Measurements from ENCODE around the gene B3GNT2.

The B3GNT2 gene

DNA sequence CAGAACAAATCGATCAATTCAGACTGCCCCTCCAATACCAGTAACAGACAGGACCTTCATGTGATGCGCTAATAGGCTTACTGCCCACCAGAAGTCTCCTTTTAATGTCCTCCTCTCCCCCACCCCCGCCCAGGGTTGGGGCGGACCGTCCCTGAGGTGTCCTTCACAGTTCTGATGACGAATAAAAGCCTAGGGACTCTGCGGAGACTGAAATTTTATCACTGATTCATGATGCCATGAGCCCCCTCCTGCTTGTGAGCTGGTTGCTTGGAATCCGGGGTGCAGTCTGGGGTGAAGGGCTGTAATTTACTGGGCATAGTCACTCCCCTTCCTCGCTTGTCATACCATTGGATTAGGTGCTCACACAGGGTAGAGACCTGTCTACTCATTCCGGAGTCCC, 42.3 kb downstream of the B3GNT2 start:
- H3K4me1 Mint-ChIP-seq: no peaks in the 10 kb centered on the region
- H3K4me3 Mint-ChIP-seq: no peak overlapping the region

GRCh38 chr2:62240546-62240945, 44.6 kb downstream of the B3GNT2 start:
- Mint-ChIP-seq H3K27ac (peak overlapping the region; percentile 7), H3K36me3 (ENCODE audit: low read depth) (no peaks in the 10 kb centered on the region), H3K4me3 (no peak overlapping the region), H3K4me1 (no peaks in the 10 kb centered on the region), H3K9me3 (no peaks in the 10 kb centered on the region), H3K27me3 (ENCODE audit: low read depth, poor library complexity) (no peaks in the 10 kb centered on the region)
- TF ChIP-seq CTCF (IDR thresholded peaks at IDR 0.05): no peak
- no peak for DNase-seq

More for the DNA sequence above, 42.3 kb downstream of the B3GNT2 start:
- no peak for TF ChIP-seq CTCF (IDR thresholded peaks at IDR 0.05)
- Mint-ChIP-seq H3K9me3 (no peaks in the 10 kb centered on the region), H3K27me3 (ENCODE audit: low read depth, poor library complexity) (peaks cover 2% of the 10 kb centered on the region), H3K36me3 (ENCODE audit: low read depth) (no peaks in the 10 kb centered on the region), H3K27ac (no peak overlapping the region)
- DNase-seq: no peak

- H3K4me3 Mint-ChIP-seq: no peak overlapping the region
- no peak for DNase-seq
- no peaks in the 10 kb centered on the region for H3K9me3 Mint-ChIP-seq
- no peaks in the 10 kb centered on the region for H3K4me1 Mint-ChIP-seq
- no peak for TF ChIP-seq CTCF (IDR thresholded peaks at IDR 0.05)
- no peaks in the 10 kb centered on the region for H3K36me3 Mint-ChIP-seq (ENCODE audit: low read depth)
- no peaks in the 10 kb centered on the region for H3K27me3 Mint-ChIP-seq (ENCODE audit: low read depth, poor library complexity)
- no peak overlapping the region for H3K27ac Mint-ChIP-seq
These were observed 48.1 kb downstream of the B3GNT2 start for GRCh38 chr2:62243983-62244382.

GRCh38 chr2:62248226-62248625, 52.3 kb downstream of the B3GNT2 start:
- TF ChIP-seq CTCF (IDR thresholded peaks at IDR 0.05): no peak
- DNase-seq: no peak
- H3K4me1 Mint-ChIP-seq: no peaks in the 10 kb centered on the region
- H3K36me3 Mint-ChIP-seq (ENCODE audit: low read depth): no peaks in the 10 kb centered on the region
- no peak overlapping the region for H3K27ac Mint-ChIP-seq
- H3K9me3 Mint-ChIP-seq: peaks cover 7% of the 10 kb centered on the region
- H3K4me3 Mint-ChIP-seq: no peak overlapping the region
- no peaks in the 10 kb centered on the region for H3K27me3 Mint-ChIP-seq (ENCODE audit: low read depth, poor library complexity)

- H3K27ac Mint-ChIP-seq: no peak overlapping the region
These were observed 54.3 kb downstream of the B3GNT2 start for GRCh38 chr2:62250239-62250638.

More at GRCh38 chr2:62250239-62250638, 54.3 kb downstream of the B3GNT2 start:
- DNase-seq: no peak
- H3K4me3 Mint-ChIP-seq: no peak overlapping the region
- H3K9me3 Mint-ChIP-seq: peaks cover 15% of the 10 kb centered on the region
- peaks cover 1% of the 10 kb centered on the region for H3K4me1 Mint-ChIP-seq
- H3K27me3 Mint-ChIP-seq (ENCODE audit: low read depth, poor library complexity): no peaks in the 10 kb centered on the region
- H3K36me3 Mint-ChIP-seq (ENCODE audit: low read depth): no peaks in the 10 kb centered on the region
- no peak for TF ChIP-seq CTCF (IDR thresholded peaks at IDR 0.05)

All from nephron progenitor cell (in vitro differentiated cells).